WERI-Rb-1 (cell line): ENCODE results near the gene SEC24D.

Source experiments
- DNase-seq: peaks from one replicate; pipeline ENCODE4 v3.0.0-alpha.2; 2020
- H3K27ac ChIP-seq: fragments of 250-450 bp; sonication (Bioruptor Pico); 2 replicates; pipeline ENCODE4 v1.5.1; 2020; ENCODE audit warnings: mild to moderate bottlenecking, moderate library complexity
- H3K27me3 ChIP-seq: fragments of 250-450 bp; sonication (Bioruptor Pico); 2 replicates; pipeline ENCODE4 v1.5.1; 2021; ENCODE audit warnings: mild to moderate bottlenecking, low read depth, moderate library complexity; ENCODE audit not compliant: insufficient read depth, severe bottlenecking
- H3K36me3 ChIP-seq: fragments of 250-450 bp; sonication (Bioruptor Pico); 2 replicates; pipeline ENCODE4 v1.5.1; 2020; ENCODE audit warnings: mild to moderate bottlenecking, moderate library complexity
- H3K4me3 ChIP-seq: 2 replicates; pipeline ENCODE4 v1.5.1; 2011; ENCODE audit warnings: low read depth, mild to moderate bottlenecking, control low read depth, low read length
- H3K9me3 ChIP-seq: fragments of 250-450 bp; sonication (Bioruptor Pico); 2 replicates; pipeline ENCODE4 v1.5.1; 2021; ENCODE audit warnings: mild to moderate bottlenecking, moderate library complexity; ENCODE audit not compliant: severe bottlenecking
- TF ChIP-seq, protein P1 (sequence below): IDR thresholded peaks from 2 replicates; pipeline ENCODE4 v1.5.1; 2011; ENCODE audit warnings: low read depth, mild to moderate bottlenecking, control low read depth, inconsistent platforms, low read length

Gene SEC24D

DNA sequence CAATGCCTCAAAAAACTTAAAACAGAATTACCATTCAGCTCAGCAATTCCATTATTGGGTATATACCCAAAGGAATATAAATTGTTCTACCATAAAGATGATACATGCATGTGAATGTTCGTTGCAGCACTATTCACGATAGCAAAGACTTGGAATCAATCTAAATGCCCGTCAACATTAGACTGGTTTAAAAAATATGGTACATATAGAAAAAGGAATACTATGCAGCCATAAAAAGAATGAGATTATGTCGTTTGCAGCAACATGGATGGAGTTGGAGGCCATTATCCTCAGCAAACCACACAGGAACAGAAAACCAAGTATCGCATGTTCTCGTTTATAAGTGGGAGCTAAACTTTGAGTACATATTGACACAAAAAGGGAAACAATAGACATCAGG, 41.9 kb upstream of the SEC24D start:
- Histone ChIP-seq H3K4me3 (no peak overlapping the region), H3K36me3 (no peaks in the 10 kb centered on the region), H3K9me3 (peaks cover 9% of the 10 kb centered on the region), H3K27ac (no peak overlapping the region), H3K27me3 (no peaks in the 10 kb centered on the region)
- no peak for DNase-seq
- TF ChIP-seq, protein P1, sequence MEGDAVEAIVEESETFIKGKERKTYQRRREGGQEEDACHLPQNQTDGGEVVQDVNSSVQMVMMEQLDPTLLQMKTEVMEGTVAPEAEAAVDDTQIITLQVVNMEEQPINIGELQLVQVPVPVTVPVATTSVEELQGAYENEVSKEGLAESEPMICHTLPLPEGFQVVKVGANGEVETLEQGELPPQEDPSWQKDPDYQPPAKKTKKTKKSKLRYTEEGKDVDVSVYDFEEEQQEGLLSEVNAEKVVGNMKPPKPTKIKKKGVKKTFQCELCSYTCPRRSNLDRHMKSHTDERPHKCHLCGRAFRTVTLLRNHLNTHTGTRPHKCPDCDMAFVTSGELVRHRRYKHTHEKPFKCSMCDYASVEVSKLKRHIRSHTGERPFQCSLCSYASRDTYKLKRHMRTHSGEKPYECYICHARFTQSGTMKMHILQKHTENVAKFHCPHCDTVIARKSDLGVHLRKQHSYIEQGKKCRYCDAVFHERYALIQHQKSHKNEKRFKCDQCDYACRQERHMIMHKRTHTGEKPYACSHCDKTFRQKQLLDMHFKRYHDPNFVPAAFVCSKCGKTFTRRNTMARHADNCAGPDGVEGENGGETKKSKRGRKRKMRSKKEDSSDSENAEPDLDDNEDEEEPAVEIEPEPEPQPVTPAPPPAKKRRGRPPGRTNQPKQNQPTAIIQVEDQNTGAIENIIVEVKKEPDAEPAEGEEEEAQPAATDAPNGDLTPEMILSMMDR = no peak

- TF ChIP-seq, protein P1 = no peak
- H3K27me3 ChIP-seq = no peaks in the 10 kb centered on the region
These were observed 36.3 kb upstream of the SEC24D start for GRCh38 chr4:118872181-118872580.

DNA sequence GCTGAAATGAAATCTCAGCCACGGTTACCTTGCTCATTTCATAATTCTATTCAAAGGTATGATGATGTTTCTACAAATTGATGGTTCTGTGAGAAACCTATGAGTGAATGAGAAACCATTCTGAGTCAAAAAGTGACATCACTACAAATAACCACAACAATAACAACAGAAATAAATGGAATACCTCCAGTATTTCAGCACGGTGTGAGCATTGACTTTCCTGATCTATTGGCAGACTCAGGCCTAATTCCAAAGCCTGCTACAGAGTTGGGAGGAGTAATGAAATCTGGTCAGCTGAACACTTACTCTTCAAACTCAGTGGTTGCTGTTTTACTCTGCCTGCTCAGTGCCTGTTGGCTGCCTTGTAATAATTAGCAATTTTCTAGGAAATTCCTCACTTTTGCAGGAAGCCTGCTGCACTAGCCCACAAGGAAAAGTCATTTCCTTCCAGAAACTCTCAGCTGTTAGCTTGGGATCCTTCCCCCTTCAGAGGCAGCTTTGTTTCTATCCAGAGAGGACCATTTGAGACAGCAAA, 33.9 kb upstream of the SEC24D start:
- Histone ChIP-seq H3K27ac (no peak overlapping the region), H3K27me3 (no peaks in the 10 kb centered on the region), H3K9me3 (peaks cover 2% of the 10 kb centered on the region), H3K36me3 (no peaks in the 10 kb centered on the region), H3K4me3 (no peak overlapping the region)
- DNase-seq = no peak
- TF ChIP-seq, protein P1 = no peak

More at GRCh38 chr4:118872181-118872580, 36.3 kb upstream of the SEC24D start:
- Histone ChIP-seq H3K9me3 (peaks cover 2% of the 10 kb centered on the region), H3K4me3 (no peak overlapping the region), H3K36me3 (no peaks in the 10 kb centered on the region), H3K27ac (no peak overlapping the region)
- no peak for DNase-seq

GRCh38 chr4:118867311-118868067, 31.6 kb upstream of the SEC24D start:
- H3K4me3 ChIP-seq = no peak overlapping the region
- no peaks in the 10 kb centered on the region for H3K36me3 ChIP-seq
- H3K27me3 ChIP-seq = no peaks in the 10 kb centered on the region
- TF ChIP-seq, protein P1 = no peak
- H3K9me3 ChIP-seq = peaks cover 2% of the 10 kb centered on the region
- H3K27ac ChIP-seq = no peak overlapping the region
- no peak for DNase-seq

- no peak for DNase-seq
- TF ChIP-seq, protein P1 = no peak
- Histone ChIP-seq H3K27me3 (no peaks in the 10 kb centered on the region), H3K27ac (no peak overlapping the region), H3K4me3 (no peak overlapping the region), H3K36me3 (no peaks in the 10 kb centered on the region), H3K9me3 (no peaks in the 10 kb centered on the region)
These were observed 30.5 kb upstream of the SEC24D start for GRCh38 chr4:118866442-118866841.
